Mesendoderm (in vitro differentiated cells): ENCODE results near the gene HCRTR1.

Experiments
- DNase-seq: peaks from one replicate; pipeline ENCODE4 v3.0.0; 2013
- H2AK5ac ChIP-seq: 2 replicates; pipeline ENCODE4 v1.6.1; 2013; ENCODE audit warnings: low read length, inconsistent platforms
- H2BK120ac ChIP-seq: 2 replicates; pipeline ENCODE4 v1.6.1; 2013; ENCODE audit warnings: low read depth, mild to moderate bottlenecking, low read length, moderate library complexity, mixed read lengths
- H2BK15ac ChIP-seq: replicated peaks from 2 replicates; pipeline ENCODE4 v1.6.1; 2013; ENCODE audit warnings: low read depth, mild to moderate bottlenecking, moderate library complexity
- H2BK5ac ChIP-seq: 2 replicates; pipeline ENCODE4 v1.6.1; 2013; ENCODE audit warnings: low read length, inconsistent platforms
- H3K18ac ChIP-seq: 2 replicates; pipeline ENCODE4 v1.6.1; 2013; ENCODE audit warnings: mild to moderate bottlenecking, low read length, mixed read lengths
- H3K23ac ChIP-seq: one replicate; pipeline ENCODE4 v1.6.1; 2013; ENCODE audit warnings: low read length
- H3K27ac ChIP-seq: 2 replicates; pipeline ENCODE4 v1.5.1; 2013; ENCODE audit warnings: low read depth, mild to moderate bottlenecking, inconsistent platforms, low read length, moderate library complexity
- H3K27me3 ChIP-seq: 2 replicates; pipeline ENCODE4 v1.6.1; 2013; ENCODE audit warnings: low read length, control low read depth, mild to moderate bottlenecking, inconsistent platforms; ENCODE audit not compliant: insufficient read depth, poor library complexity
- H3K36me3 ChIP-seq: 2 replicates; pipeline ENCODE4 v1.6.1; 2013; ENCODE audit warnings: low read length, inconsistent platforms; ENCODE audit not compliant: control insufficient read depth, insufficient read depth
- H3K4ac ChIP-seq: one replicate; pipeline ENCODE4 v1.6.1; 2013; ENCODE audit warnings: low read depth, mild to moderate bottlenecking, low read length, moderate library complexity
- H3K4me1 ChIP-seq: 2 replicates; pipeline ENCODE4 v1.6.1; 2013; ENCODE audit warnings: low read depth, low read length, inconsistent platforms; ENCODE audit not compliant: control insufficient read depth
- H3K4me2 ChIP-seq: 2 replicates; pipeline ENCODE4 v1.6.1; 2013; ENCODE audit warnings: low read length
- H3K4me3 ChIP-seq: 2 replicates; pipeline ENCODE4 v1.5.1; 2013; ENCODE audit warnings: mild to moderate bottlenecking, low read length
- H3K56ac ChIP-seq: one replicate; pipeline ENCODE4 v1.6.1; 2013; ENCODE audit warnings: low read length
- H3K79me1 ChIP-seq: 2 replicates; pipeline ENCODE4 v1.6.1; 2013; ENCODE audit warnings: low read length, inconsistent platforms
- H3K79me2 ChIP-seq: 2 replicates; pipeline ENCODE4 v1.6.1; 2013; ENCODE audit warnings: mild to moderate bottlenecking, low read length; ENCODE audit not compliant: control insufficient read depth, insufficient read depth
- H3K9ac ChIP-seq: 2 replicates; pipeline ENCODE4 v1.6.1; 2013; ENCODE audit warnings: low read length, inconsistent platforms
- H4K5ac ChIP-seq: one replicate; pipeline ENCODE4 v1.6.1; 2013; ENCODE audit warnings: low read length
- H4K8ac ChIP-seq: one replicate; pipeline ENCODE4 v1.6.1; 2013; ENCODE audit warnings: low read depth, mild to moderate bottlenecking, control low read depth, low read length, moderate library complexity
- WGBS: extraction: QIAGEN DNeasy Blood & Tissue Kit; methylation state at CpG from one replicate; pipeline ENCODE4 v1.1.7; 2013; ENCODE audit warnings: low lambda C conversion rate, missing lambda C conversion rate; ENCODE audit not compliant: insufficient coverage; ENCODE audit errors: extremely low coverage; 5-methylcytosine and 5-hydroxymethylcytosine counted together

The HCRTR1 gene

DNA sequence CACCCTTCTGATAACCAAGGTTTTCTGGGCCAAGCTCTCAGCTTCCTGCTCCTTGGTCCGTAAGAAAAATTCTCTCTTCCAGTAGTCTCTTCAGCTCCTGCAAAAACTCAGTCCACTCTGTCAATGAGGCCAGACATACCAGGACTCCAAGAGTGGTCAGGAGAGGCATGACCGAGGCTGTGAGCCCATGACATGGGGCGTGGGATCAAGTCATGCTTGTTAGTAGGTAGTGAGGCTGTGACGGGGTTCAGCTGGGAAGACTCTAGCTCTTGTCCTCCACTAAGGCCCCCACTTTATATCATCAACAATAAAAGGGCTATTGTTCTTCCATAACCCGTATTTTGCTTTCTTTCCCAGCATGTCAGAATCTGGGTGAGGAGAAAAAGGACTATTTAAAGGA lies 10.1 kb upstream of the HCRTR1 start:
- H4K8ac ChIP-seq, result no peak overlapping the region
- no peak overlapping the region for H3K4ac ChIP-seq
- H3K23ac ChIP-seq, result no peak overlapping the region
- no peak overlapping the region for H2BK5ac ChIP-seq
- H3K4me1 ChIP-seq, result no peaks in the 10 kb centered on the region
- H2AK5ac ChIP-seq, result no peak overlapping the region
- H3K4me2 ChIP-seq, result no peak overlapping the region
- H2BK15ac ChIP-seq, result no peak overlapping the region
- no CpG with 5 or more reads among the region's 5 CpGs for WGBS
- H3K27me3 ChIP-seq, result no peaks in the 10 kb centered on the region
- H4K5ac ChIP-seq, result no peak overlapping the region
- H3K4me3 ChIP-seq, result no peak overlapping the region
- H3K27ac ChIP-seq, result no peak overlapping the region
- H3K79me1 ChIP-seq, result no peaks in the 10 kb centered on the region
- H3K56ac ChIP-seq, result no peak overlapping the region
- no peaks in the 10 kb centered on the region for H3K79me2 ChIP-seq
- no peak overlapping the region for H2BK120ac ChIP-seq
- no peak overlapping the region for H3K18ac ChIP-seq
- H3K36me3 ChIP-seq, result no peaks in the 10 kb centered on the region
- H3K9ac ChIP-seq, result no peak overlapping the region
- no peak for DNase-seq

DNA sequence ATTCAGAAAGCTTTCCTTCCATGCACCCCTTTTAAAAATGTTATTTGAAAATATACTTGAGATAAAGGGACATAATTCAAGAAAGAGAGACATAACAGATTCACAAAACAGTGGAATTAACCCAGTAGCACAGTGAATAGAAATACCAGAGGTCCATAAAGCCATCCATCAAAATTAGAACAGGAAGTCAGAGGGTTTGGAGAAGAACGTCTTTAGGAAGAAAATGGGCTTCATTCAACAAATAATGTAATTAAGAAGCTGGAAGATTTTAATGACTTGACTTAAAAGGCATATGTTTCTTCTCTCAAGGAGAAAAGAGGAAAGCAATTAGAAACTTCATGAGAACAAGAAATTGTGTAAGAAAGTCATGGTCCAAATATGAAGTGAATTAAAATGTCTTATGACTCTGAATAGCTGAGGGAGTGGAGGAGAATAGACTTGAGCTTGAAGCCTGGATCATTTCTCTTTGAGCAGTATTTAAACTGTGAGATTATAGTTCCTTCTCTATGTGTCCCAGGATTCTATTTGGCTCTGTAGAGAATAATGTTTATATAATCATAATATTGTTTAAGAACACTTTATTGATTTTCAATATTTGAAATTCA lies 7.9 kb upstream of the HCRTR1 start:
- WGBS, result no CpG with 5 or more reads among the region's 1 CpG
- Histone ChIP-seq H3K27me3 (no peaks in the 10 kb centered on the region), H4K8ac (no peak overlapping the region), H3K23ac (no peak overlapping the region), H2BK120ac (no peak overlapping the region), H3K4ac (no peak overlapping the region), H3K79me1 (no peaks in the 10 kb centered on the region), H3K4me2 (no peak overlapping the region), H2AK5ac (no peak overlapping the region), H3K79me2 (no peaks in the 10 kb centered on the region), H2BK5ac (no peak overlapping the region), H2BK15ac (no peak overlapping the region), H3K18ac (no peak overlapping the region), H3K4me1 (no peaks in the 10 kb centered on the region), H4K5ac (no peak overlapping the region), H3K9ac (no peak overlapping the region), H3K56ac (no peak overlapping the region), H3K4me3 (no peak overlapping the region), H3K36me3 (no peaks in the 10 kb centered on the region), H3K27ac (no peak overlapping the region)
- no peak for DNase-seq

DNA sequence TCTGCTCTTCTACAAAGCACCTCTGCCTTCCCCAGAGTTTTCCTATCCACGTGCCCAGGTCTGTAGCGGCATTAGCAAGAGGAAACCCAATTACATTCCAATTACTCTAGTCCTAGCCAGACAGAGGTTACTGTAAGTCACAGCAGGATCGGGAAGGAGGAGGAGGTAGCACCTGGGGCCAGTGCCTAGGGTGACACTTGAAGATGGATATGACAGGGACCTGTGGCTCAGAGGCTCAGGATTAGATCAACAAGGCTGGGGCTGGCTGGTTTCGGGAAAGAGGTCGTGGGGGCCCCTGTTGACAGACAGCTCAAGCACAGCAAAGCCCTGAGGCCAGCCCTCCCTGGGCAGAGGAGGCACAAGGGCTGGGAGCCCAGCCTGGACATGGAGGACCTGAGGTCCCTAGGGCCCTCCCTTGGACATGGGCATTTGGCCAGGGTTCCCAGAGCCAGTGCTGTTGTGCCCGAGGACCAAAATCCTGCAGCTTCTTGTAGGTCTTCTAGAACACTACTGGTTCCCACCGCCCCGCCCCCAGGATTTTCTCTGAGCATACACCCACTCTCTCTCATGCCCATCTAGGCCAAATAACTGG lies 3.0 kb upstream of the HCRTR1 start:
- peak; percentile 30 for DNase-seq
- no peak overlapping the region for H3K4me2 ChIP-seq

DNA sequence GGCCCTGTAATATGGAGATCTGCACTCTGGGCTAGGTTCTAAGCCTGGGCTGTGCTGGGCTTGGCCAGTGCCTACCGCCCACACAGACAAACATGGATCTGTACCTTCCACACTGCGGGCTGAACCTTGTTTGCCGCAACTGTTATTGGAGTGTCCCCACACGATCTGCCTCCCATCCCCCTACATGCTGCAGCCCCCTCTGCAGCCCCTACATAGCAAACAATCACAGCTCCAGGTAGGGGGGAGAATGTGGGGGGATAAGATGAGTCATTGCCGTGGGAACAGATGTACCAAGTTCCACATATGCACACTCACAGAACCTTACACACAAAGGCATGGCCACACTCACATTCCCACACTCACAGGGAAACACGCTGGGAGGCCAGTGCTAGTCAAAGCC lies 2.1 kb upstream of the HCRTR1 start:
- H3K79me1 ChIP-seq, result no peaks in the 10 kb centered on the region
- H3K56ac ChIP-seq, result no peak overlapping the region
- DNase-seq, result no peak
- H3K4me2 ChIP-seq, result no peak overlapping the region
- H2BK5ac ChIP-seq, result no peak overlapping the region
- H3K79me2 ChIP-seq, result no peaks in the 10 kb centered on the region
- no peak overlapping the region for H2AK5ac ChIP-seq
- WGBS, result no CpG with 5 or more reads among the region's 6 CpGs
- no peak overlapping the region for H2BK120ac ChIP-seq
- H2BK15ac ChIP-seq, result no peak overlapping the region
- no peak overlapping the region for H3K18ac ChIP-seq
- H4K5ac ChIP-seq, result no peak overlapping the region
- no peak overlapping the region for H3K9ac ChIP-seq
- H3K23ac ChIP-seq, result no peak overlapping the region
- no peak overlapping the region for H3K27ac ChIP-seq
- no peaks in the 10 kb centered on the region for H3K4me1 ChIP-seq
- H3K4ac ChIP-seq, result no peak overlapping the region
- no peaks in the 10 kb centered on the region for H3K36me3 ChIP-seq
- peaks cover 5% of the 10 kb centered on the region for H3K27me3 ChIP-seq
- no peak overlapping the region for H4K8ac ChIP-seq
- H3K4me3 ChIP-seq, result no peak overlapping the region

More for the DNA sequence above, 3.0 kb upstream of the HCRTR1 start:
- Histone ChIP-seq H3K4me1 (no peaks in the 10 kb centered on the region), H3K36me3 (no peaks in the 10 kb centered on the region), H3K4ac (no peak overlapping the region), H2BK5ac (no peak overlapping the region), H3K4me3 (no peak overlapping the region), H3K79me2 (no peaks in the 10 kb centered on the region), H2AK5ac (no peak overlapping the region), H4K8ac (no peak overlapping the region), H3K27ac (no peak overlapping the region), H3K9ac (no peak overlapping the region), H3K23ac (no peak overlapping the region), H3K79me1 (no peaks in the 10 kb centered on the region), H4K5ac (no peak overlapping the region), H3K18ac (no peak overlapping the region), H2BK120ac (no peak overlapping the region), H2BK15ac (no peak overlapping the region), H3K27me3 (peaks cover 5% of the 10 kb centered on the region), H3K56ac (no peak overlapping the region)
- whole genome bisulfite sequencing, result no CpG with 5 or more reads among the region's 8 CpGs

DNA sequence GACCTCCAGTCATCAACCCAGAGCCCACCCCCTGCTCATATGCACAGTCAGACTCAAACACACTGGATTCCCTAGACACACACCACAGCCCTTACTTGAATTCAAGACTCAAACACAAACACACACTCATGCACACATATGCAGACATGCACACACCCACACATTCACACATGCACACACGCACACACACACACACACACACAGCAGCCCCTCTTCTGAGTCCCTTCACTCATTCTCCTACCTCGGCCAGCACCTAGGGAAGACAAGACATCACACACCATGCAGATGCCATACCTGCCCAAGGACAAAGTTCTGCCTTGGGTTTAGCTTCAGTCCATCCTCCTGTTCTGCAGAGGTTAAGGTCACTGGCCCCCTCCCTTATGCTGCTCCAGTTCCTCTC lies 1.6 kb upstream of the HCRTR1 start:
- Histone ChIP-seq H3K79me1 (no peaks in the 10 kb centered on the region), H3K36me3 (no peaks in the 10 kb centered on the region), H3K4me2 (no peak overlapping the region), H2BK5ac (no peak overlapping the region), H3K18ac (no peak overlapping the region), H3K27me3 (peaks cover 5% of the 10 kb centered on the region), H2AK5ac (no peak overlapping the region), H4K5ac (no peak overlapping the region), H3K27ac (no peak overlapping the region), H4K8ac (no peak overlapping the region), H3K4me3 (no peak overlapping the region), H3K23ac (no peak overlapping the region), H3K56ac (no peak overlapping the region), H3K4me1 (no peaks in the 10 kb centered on the region), H3K9ac (no peak overlapping the region), H2BK15ac (no peak overlapping the region), H2BK120ac (no peak overlapping the region), H3K4ac (no peak overlapping the region), H3K79me2 (no peaks in the 10 kb centered on the region)
- no CpG with 5 or more reads among the region's 2 CpGs for WGBS
- no peak for DNase-seq
